HL-60 (cell line): ENCODE data around the gene CERS6.
"Not testable (repeated sequence)": the region's sequence is repeated elsewhere in the genome, so short reads cannot be mapped to it uniquely, and the experiment has no call there.

Source experiments
- DNase-seq, 2 experiments: peaks; one replicate each; pipeline ENCODE4 v3.0.0-alpha.2; 2010 to 2020; ENCODE audit warnings: low read depth in 1 of 2, low spot score in 1 of 2
- H3K27ac ChIP-seq: fragments of 250-450 bp; sonication (Bioruptor Pico); replicated peaks from 2 replicates; pipeline ENCODE4 v1.5.1; 2020; ENCODE audit warnings: mild to moderate bottlenecking, moderate library complexity
- H3K27me3 ChIP-seq: fragments of 250-450 bp; sonication (Bioruptor Pico); 2 replicates; pipeline ENCODE4 v1.5.1; 2021; ENCODE audit warnings: mild to moderate bottlenecking, moderate library complexity; ENCODE audit not compliant: insufficient read depth, poor library complexity, severe bottlenecking
- H3K4me3 ChIP-seq: replicated peaks from 2 replicates; pipeline ENCODE4 v1.5.1; 2011; ENCODE audit warnings: mild to moderate bottlenecking, control low read depth, low read length; ENCODE audit not compliant: insufficient read depth
- CTCF ChIP-seq: IDR thresholded peaks from one replicate; pipeline ENCODE4 v1.5.1; 2011; ENCODE audit warnings: low read length, control low read depth, inconsistent platforms; ENCODE audit not compliant: insufficient read depth
- GABPA ChIP-seq: IDR thresholded peaks from 2 replicates; pipeline ENCODE4 v1.6.1; 2012; ENCODE audit warnings: low read depth
- POLR2AphosphoS5 ChIP-seq: IDR thresholded peaks from 2 replicates; pipeline ENCODE4 v1.6.1; 2012; ENCODE audit warnings: low read depth
- SPI1 ChIP-seq: IDR thresholded peaks from 2 replicates; pipeline ENCODE4 v1.6.1; 2012; ENCODE audit warnings: low read depth, mild to moderate bottlenecking, borderline replicate concordance
- TF ChIP-seq, protein P1 (sequence below): IDR thresholded peaks from 2 replicates; pipeline ENCODE4 v1.6.1; 2012; ENCODE audit warnings: low read depth; ENCODE audit not compliant: insufficient replicate concordance

The CERS6 gene

DNA sequence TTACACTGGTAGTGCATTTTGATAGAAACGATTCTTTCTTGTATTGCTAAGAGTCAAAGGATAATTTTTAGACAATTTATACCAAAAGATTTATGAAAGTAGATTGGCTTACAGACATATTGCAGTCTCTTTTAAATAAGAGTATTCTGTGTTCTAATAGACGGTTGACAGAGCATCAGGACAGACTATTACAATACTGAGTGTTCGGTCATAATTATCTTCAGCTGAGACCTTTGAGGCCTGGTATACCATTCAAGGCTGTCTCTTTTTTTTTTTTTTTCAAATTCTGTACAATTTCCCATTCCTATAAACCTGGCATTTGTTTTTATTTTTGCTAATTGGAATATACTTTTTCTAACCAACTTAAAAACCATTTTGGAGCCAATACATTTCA is 205.8 kb downstream of the CERS6 start:
- TF ChIP-seq, protein P1, sequence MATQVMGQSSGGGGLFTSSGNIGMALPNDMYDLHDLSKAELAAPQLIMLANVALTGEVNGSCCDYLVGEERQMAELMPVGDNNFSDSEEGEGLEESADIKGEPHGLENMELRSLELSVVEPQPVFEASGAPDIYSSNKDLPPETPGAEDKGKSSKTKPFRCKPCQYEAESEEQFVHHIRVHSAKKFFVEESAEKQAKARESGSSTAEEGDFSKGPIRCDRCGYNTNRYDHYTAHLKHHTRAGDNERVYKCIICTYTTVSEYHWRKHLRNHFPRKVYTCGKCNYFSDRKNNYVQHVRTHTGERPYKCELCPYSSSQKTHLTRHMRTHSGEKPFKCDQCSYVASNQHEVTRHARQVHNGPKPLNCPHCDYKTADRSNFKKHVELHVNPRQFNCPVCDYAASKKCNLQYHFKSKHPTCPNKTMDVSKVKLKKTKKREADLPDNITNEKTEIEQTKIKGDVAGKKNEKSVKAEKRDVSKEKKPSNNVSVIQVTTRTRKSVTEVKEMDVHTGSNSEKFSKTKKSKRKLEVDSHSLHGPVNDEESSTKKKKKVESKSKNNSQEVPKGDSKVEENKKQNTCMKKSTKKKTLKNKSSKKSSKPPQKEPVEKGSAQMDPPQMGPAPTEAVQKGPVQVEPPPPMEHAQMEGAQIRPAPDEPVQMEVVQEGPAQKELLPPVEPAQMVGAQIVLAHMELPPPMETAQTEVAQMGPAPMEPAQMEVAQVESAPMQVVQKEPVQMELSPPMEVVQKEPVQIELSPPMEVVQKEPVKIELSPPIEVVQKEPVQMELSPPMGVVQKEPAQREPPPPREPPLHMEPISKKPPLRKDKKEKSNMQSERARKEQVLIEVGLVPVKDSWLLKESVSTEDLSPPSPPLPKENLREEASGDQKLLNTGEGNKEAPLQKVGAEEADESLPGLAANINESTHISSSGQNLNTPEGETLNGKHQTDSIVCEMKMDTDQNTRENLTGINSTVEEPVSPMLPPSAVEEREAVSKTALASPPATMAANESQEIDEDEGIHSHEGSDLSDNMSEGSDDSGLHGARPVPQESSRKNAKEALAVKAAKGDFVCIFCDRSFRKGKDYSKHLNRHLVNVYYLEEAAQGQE = no peak
- TF ChIP-seq POLR2AphosphoS5 (no peak), SPI1 (no peak), GABPA (no peak), CTCF (no peak)
- no peak overlapping the region for H3K4me3 ChIP-seq
- H3K27me3 ChIP-seq = no peaks in the 10 kb centered on the region
- no peak overlapping the region for H3K27ac ChIP-seq
- DNase-seq = no peak

DNA sequence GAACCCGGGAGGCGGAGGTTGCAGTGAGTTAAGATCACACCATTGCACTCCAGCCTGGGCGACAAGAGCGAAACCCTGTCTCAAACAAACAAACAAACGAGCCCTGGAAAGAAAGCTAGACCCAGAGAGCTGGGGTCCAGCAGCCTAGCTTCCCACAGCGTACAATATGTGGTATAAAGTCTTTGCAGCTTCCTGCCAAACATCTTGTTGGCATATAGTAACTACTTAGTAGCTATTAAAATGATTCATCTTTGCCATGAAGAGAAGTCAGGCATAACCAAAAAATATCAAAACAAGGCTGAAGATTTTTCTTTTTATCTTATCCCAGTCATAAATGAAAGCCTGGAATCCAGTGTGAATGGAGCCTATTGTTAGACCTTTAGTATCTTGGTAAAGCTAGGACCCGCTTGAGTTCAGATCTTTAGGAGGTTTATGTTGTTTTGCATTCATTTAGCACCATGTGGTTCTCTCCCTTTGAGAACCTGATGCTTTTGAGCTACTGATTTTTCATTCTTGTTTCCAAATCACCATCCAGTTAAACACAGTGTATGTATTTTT is 206.7 kb downstream of the CERS6 start:
- no peak for DNase-seq
- Histone ChIP-seq H3K4me3 (no peak overlapping the region), H3K27ac (no peak overlapping the region), H3K27me3 (no peaks in the 10 kb centered on the region)
- no peak for TF ChIP-seq GABPA

GRCh38 chr2:168663993-168664392 is 207.9 kb downstream of the CERS6 start:
- Histone ChIP-seq H3K27ac (no peak overlapping the region), H3K4me3 (no peak overlapping the region), H3K27me3 (no peaks in the 10 kb centered on the region)
- TF ChIP-seq POLR2AphosphoS5 = no peak
- TF ChIP-seq, protein P1 = no peak
- TF ChIP-seq GABPA = no peak
- no peak for TF ChIP-seq CTCF
- TF ChIP-seq SPI1 = no peak
- DNase-seq = no peak

- not testable (repeated sequence) for H3K4me3 ChIP-seq, H3K27ac ChIP-seq, H3K27me3 ChIP-seq, DNase-seq
Observed at GRCh38 chr2:168664715-168665114, 208.6 kb downstream of the CERS6 start.

DNA sequence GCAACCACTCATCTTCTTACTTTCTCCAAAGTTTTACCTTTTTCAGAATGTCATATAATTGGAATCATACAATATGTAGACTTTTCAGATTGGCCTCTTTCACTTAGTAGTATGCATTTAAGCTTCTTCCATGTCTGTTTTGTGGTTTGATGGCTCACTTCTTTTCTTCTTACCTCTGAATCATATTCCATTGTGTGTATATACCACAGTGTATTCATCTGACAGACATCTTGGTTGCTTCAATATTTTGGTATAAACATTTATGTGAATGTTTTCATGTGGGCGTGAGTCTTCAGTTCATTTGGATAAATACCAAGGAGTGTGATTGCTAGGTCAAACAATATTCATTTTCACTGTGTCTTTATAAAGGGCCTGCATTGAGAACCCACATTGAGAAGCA is 210.3 kb downstream of the CERS6 start:
- Histone ChIP-seq H3K27me3 (no peaks in the 10 kb centered on the region), H3K4me3 (no peak overlapping the region), H3K27ac (no peak overlapping the region)
- no peak for TF ChIP-seq POLR2AphosphoS5
- TF ChIP-seq GABPA = no peak
- TF ChIP-seq SPI1 = no peak
- no peak for TF ChIP-seq CTCF
- TF ChIP-seq, protein P1 = no peak
- no peak for DNase-seq
